RKO (cell line): ENCODE results near the gene MCRS1.
"Not testable (repeated sequence)": the region's sequence is repeated elsewhere in the genome, so short reads cannot be mapped to it uniquely, and the experiment has no call there.

ENCODE experiments used
- DNase-seq: peaks from one replicate; pipeline ENCODE4 v3.0.0-alpha.2; 2016; ENCODE audit warnings: low spot score

The MCRS1 gene

GRCh38 chr12:49515266-49515665, 52.7 kb downstream of the MCRS1 start:
- DNase-seq, result peak; percentile 72

DNA sequence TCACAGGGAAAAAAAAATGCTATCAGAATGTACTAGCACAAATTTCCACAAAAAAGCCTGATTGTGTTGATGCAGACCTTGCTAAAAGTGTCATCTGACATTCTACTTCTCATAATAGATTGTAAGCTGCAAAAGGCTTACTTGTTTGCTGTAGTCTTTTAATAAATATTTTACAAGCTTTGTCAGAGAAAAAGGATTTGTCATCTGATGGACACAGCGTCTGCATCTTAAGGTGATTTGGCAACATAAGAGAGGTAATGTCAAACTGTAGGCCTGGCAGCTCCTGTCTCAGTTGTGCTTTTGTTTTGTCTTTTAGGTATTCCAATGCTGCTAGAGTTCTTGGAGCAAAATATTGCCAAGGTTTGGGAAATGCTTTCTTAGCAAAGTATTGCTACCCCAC, 55.4 kb downstream of the MCRS1 start:
- DNase-seq, result no peak

DNA sequence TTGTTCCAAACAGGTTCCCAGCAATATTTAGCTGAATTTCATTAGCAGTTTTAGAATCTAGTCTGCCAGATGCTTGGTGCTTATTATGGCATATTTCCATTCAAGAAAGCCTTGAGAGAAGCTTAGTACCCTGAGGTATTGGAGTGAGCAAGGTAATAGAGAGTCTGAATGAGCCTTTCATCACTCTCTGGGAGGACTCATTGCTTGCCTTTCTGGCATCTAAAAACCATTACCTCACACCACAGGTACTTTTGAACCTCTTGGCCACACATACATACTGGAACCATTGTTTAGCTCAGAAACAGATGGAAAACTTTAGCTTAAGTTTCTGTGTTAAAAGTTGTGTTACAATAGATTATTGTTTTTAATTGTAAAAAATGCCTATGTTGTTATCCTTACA, 56.5 kb downstream of the MCRS1 start:
- DNase-seq, result no peak

DNA sequence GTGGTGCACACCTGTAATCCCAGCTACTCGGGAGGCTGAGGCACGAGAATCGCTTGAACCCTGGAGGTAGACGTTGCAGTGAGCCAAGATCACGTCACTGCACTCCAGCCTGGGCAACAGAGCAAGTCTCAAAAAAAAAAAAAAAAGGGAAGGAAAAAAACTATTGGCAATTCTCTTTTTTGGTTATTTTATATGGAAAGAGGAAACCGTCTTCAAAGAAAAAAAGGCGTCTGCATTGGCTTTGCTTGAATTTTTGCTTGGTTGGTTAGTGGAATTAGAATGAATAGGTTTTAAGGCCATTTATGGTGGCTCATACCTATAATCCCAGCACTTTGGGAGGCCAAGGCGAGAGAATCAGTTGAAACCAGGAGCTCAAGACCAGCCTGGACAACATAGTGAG, 58.3 kb downstream of the MCRS1 start:
- DNase-seq, result not testable (repeated sequence)
